Stimulated activated CD4-positive, alpha-beta T cell treated with anti-CD3 and anti-CD28 coated beads, TNF-alpha, amount 100 ng/mL, for 24 hours (primary cell): ENCODE data around the gene DENND1C.

Source experiments
- DNase-seq, 3 experiments: peaks; one replicate each; pipeline ENCODE4 v3.0.0-alpha.2; 2020; ENCODE audit warnings: low read depth in 3 of 3

Gene DENND1C, protein sequence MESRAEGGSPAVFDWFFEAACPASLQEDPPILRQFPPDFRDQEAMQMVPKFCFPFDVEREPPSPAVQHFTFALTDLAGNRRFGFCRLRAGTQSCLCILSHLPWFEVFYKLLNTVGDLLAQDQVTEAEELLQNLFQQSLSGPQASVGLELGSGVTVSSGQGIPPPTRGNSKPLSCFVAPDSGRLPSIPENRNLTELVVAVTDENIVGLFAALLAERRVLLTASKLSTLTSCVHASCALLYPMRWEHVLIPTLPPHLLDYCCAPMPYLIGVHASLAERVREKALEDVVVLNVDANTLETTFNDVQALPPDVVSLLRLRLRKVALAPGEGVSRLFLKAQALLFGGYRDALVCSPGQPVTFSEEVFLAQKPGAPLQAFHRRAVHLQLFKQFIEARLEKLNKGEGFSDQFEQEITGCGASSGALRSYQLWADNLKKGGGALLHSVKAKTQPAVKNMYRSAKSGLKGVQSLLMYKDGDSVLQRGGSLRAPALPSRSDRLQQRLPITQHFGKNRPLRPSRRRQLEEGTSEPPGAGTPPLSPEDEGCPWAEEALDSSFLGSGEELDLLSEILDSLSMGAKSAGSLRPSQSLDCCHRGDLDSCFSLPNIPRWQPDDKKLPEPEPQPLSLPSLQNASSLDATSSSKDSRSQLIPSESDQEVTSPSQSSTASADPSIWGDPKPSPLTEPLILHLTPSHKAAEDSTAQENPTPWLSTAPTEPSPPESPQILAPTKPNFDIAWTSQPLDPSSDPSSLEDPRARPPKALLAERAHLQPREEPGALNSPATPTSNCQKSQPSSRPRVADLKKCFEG

DNA sequence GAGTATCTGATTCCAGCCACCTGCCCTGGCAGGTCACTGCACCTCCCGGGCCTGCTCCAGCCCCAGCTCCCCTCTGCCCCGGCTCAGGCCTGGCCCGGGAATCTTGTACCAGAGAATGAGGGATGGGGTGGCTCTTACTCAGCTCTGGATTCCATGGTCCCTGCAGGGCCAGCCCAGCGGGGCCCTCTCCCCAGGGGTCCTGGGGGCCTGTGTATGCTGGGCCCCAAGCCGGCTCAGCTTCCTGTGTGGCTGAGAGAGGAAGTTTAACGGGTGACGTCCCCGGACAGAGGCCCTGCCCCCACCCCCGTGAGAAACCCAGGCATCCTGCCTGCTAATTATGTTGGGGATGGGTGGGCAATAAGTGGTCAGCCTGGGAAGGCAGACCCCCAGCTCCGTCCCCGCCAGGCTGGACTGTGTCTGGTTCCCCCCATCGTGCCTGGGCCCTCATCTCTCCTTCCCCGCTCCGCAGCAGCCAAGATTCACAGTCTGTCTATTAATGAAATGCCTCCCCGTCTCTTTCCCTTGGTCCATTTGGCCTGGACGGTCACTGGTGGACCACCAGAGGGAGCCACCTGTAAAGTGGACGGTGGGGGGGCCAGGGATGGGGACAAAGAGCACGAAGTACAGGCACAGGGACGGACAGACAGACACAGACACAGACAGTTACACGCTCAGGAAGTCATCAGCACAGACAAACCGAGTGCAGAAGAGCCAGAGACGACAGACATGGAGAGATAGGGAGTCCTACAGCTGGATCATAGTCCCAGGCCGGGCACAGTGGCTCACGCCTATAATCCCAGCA, at the start of gene DENND1C:
Gene DENND1C, minus strand, starts transcription at position 247 of the 802 bp plus-strand sequence. Its CDS starts 92 bp downstream, at position 155.
- DNase-seq: peak in 2 of 3 experiments; percentile 47 to 72

DNA sequence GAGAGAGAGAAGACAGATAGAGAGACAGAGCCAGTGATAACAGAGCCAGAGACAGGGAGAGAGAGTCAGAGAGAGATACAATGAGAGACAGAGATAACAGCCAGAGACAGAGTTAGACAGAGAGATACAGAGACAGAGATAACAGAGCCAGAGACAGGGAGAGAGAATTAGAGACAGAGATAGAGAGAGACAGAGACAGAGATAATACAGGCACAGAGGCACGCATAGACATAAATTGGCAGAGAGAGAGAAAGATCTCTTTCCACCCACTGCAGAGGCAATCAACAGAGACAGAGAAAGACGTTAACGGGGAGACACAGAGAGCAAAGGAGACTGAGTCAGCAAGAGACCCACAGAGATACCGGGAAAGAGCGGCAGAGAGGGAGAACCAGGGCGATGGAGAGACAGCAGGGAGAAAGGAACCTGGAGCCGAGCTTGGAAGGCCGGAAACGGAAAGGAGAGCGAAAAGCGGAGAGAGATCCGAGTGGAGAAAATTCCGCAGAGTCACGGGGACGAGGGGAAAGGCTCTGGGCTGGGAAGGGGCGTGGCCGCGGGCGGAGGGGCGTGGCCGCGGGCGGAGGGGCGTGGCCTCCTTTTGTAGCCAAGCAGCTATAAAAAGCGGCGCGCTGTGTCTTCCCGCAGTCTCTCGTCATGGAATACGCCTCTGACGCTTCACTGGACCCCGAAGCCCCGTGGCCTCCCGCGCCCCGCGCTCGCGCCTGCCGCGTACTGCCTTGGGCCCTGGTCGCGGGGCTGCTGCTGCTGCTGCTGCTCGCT, 49.0 kb upstream of the DENND1C start, which contains the start of gene TNFSF9:
Gene TNFSF9, plus strand, starts transcription at position 641 of the 777 bp plus-strand sequence. Its CDS starts 11 bp downstream, at position 652.
- DNase-seq: peak; percentile 63 to 83 (median 74)

DNA sequence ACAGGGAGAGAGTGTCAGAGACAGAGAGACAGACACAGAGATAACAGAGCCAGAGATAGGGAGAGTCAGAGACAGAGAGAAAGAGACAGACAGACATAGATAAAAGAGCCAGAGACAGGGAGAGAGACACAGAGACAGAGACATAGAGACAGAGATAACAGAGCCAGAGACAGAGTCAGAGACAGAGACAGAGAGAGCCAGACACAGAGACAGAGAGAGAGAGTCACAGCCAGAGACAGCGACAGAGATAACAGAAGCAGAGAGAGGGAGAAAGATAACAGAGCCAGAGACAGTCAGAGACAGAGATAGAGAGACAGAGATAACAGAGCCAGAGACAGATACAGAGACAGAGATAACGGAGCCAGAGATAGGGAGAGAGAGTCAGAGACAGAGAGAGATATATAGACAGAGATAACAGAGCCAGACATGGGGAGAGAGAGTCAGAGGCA, 48.4 kb upstream of the DENND1C start:
- no peak for DNase-seq

DNA sequence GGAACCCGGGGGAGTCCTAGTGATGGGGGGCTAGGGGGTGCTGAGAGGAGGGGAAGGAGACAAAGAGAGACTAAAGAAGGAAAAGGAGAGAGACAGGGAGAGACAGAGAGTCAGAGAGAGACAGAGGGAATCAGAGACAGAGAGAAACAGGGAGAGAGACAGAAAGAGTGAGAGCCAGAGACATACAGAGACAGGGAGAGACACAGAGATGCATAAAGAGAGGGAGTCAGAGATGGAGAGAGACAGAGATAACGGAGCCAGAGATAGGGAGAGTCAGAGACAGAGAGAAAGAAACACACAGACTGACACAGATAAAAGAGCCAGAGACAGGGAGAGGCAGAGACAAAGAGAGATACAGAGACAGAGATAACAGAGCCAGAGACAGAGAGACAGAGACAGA, 47.8 kb upstream of the DENND1C start:
- no peak for DNase-seq

DNA sequence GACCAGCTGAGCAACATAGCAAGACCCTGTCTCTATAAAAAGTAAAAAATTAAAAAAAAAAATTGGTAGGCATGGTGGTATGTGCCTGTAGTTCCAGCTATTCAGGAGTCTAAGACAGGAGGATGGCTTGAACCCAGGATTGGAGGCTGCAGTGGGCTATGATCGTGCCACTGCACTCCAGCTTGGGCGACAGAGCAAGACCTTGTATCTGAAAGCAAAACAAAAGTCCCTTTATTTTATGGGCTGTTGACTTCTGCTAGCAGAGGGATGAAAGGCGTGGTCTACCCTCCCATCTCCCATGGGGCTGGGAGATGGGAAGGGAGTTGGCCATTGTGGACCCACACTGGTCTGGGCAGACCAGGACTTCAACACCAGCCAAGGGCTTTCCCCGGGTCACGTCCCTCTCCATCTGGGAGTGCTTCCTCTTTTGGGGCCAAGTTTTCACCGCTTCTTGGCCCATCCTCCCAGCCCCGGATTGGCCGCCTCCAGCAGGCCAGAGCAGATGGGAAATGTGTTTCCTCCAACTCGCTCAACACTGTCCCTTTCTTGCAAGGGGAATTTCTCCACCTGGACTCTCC, 47.0 kb upstream of the DENND1C start:
- no peak for DNase-seq

DNA sequence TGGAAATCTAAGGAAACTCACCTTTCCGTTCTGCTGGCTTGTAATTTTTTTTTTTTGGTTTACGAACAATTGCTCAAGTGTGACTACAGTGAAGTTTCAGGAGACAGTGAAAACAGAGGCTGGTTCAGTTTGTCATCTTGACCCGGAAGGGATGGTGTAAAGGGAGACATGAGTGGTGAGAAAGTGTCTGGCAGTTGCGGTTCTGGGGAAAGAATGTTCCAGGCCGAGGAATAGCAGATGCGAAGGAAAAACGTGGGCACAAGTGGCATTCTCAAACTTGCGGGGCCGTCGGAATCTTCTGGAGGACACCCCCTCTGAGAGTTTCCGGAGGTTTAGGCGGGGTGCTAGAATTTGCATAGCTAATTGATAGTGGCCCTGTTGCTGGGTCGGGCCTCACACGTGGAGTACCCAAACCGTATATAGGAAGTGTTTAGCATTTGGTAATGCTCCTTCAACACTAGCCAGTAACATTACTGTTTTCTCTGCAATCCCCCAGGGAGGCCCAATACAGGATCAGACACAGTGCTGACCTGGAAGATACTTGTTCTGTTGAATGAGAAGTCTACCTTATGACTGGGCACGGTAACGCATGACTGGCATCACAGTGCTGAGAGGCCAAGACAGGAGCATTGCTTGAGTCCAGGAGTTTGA, 46.4 kb upstream of the DENND1C start:
- DNase-seq: no peak

DNA sequence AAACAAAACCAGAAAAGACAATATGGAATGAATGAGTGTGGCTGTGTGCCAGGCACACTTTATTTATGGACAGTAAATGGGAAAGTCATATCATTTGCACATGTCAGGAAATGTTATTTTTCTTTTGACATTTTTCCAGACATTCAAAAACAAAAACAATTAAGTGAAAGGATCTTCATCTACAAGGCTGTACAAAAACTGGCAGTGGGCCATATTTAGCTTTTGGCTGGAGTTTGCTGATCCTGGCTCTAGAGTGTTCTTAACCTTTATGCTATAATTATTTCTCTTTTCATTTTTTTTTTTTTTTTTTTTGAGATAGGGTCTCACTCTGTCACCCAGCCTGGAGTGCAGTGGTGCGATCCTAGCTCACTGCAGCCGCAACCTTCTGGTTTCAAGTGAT, 42.7 kb upstream of the DENND1C start:
- DNase-seq: no peak

DNA sequence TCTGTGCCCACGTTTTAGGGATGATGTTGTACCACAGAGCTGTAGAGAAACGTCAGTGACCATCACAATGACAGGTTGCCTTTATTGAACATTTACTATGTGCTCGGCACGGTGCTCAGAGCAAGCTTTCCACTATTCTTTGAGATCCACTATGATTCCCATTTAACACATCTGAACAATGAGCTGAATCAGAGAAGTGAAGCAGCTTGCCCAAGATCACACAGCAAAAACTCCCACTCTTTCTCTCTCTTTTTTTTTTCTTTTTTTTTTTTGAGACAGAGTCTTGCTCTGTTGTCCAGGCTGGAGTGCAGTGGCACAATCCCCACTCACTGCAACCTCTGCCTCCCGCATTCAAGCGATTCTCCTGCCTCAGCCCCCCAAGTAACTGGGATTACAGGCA, 41.1 kb upstream of the DENND1C start:
- DNase-seq: no peak

DNA sequence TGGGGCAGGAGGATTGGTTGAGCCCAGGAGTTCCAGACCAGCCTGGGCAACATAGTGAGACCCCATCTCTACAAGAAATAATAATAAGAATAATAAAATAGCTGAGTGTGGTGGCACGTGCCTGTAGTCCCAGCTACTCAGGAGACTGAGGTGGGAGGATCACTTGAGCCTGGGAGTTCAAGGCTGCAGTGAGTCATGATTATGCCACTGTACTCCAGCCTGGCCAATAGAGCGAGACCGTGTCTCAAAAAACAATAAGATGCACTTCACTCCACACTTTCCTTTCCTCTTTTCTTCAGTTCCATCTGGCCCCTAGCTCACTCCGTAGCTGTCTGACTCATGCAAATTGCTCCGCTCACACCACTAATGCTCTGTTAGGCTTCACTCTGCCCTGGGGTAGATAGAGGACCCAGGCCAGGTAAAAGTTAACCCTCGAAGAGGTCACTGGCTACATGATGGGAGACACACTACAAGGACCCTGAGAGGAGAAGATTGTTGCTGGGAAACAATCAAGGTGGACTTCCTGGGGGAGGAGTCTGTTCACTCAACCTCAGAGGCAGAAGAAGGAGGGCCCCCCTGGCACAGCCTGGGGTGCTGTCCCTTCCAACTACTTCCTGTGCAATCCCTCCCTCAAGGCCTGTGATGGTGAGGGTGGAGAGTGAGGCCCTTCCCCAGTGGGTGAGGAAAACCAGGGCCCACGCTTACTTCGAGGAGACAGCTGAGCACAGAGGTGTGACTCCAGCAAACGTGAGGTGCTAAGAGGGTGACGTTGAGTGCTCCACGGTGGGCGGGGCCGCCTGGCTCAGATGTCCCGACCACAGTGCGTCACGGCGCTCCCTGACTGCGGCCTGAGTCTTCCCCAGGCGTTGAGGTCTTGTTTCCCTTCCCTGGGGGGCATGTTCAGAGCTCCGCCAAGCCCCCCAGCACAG, 40.4 kb upstream of the DENND1C start:
- peak in 1 of 3 experiments; percentile 54 for DNase-seq

DNA sequence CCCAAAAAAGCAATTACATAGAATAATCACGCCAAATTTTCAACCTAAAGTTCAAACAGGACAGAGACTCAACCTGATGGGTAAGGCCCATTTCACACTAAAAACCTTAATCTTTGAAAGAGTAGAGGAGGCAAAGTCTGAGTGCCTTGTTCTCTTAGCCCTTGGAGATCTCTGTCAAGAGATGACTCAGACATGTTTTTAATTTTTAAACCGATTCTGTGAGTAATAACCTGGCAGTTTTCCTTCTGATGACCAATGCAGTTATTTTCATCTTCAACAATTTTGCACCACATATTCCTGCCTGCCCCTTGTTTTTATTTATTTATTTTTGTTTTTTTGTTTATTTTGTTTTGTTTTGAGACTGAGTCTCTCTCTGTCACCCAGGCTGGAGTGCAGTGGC, 37.7 kb upstream of the DENND1C start:
- no peak for DNase-seq

DNA sequence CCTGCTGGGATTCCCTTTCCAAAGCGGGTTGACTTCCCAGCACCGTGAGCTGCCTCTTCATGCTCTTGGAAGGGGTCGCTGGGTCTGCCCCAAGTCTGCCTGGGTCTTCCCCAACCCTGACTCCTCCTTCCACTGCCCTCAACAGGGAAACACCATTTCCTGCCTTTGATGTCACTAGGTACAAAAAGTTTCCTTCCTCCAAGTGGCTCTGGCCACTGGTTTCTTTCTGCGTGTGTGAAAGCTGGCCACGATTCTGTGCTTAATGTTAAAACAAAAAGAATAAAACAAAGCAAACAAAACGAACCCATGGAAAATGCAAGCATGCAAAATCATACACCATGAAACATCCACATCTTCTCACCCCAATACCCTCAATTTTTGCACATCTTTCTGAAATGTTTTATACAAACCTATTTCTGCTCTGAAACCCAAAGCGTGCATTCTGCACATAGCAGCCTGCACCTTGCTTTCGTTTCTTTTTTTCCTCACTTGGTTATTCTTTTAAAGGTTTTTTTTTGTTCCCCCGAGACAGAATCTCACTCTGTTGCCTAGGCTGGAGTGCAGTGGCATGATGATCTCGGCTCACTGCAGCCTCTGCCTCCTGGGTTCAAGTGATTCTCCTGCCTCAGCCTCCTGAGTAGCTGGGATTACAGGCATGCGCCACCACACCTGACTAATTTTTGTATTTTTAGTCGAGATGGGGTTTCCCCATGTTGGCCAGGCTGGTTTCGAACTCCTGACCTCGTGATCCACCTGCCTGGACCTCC, 36.7 kb upstream of the DENND1C start:
- DNase-seq: peak in 1 of 3 experiments; percentile 24

DNA sequence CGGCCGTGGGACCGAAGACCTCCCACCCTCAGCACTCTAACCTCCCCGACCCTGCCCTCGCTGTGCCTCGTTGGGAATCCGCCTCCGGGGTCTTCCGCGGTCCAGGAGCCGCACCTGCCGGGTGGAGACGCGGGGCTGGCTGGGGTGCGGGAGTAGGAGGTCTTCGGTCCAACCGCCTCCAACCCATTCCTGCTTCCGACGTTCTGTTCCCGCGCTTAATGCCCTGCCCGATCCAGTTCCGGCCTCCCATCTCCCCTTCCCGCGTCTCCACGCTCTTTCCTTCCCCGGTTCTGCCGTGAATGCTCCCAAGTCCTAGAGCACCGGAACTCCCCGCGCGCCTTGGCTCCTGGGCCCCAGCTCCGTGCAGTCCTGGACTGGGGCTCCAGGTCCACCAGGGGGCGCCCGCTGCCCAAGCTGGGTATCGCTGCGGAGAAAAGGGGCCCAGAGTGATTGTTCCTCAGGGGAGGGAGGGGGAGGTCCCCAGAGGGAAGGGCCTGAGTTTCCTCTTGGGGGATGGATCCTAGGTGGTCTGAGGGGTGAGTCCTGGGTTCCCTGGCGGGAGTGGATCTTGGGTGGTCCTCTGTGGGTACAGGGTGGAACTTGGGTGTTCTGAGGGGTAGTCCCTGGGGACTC, 35.2 kb upstream of the DENND1C start:
- peak; percentile 82 to 93 (median 85) for DNase-seq

DNA sequence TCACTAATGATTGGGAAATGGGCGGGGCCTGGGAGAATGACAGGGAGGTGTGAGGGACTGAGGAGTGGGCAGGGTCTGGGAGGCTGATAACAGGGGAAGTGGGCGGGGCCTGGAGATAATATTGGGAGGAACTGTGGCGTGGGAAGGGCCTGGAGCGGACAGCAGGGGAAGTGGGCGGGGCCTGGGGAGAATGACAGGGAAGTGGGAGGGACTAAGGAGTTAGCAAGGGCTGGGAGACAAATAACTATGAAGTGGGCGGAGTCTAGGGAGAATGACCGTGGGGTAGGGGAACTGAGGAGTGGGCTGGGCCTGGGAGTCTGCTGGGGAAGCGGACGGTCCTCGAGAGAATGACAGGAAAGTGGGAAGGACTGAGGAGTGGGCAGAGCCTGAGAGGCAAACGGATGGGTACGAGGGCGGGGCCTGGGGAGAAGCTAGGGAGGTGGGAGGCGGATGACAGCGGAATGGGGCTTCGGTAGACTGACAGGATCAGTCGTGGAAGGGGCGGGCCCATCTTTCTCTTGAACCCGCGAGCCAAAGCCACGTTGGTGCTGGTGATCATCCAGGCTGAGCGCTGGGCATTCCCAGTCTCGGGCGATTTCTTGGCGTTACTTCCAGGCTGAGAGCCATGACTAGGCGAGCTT, 34.6 kb upstream of the DENND1C start:
- DNase-seq: peak in 2 of 3 experiments; percentile 46 to 84

DNA sequence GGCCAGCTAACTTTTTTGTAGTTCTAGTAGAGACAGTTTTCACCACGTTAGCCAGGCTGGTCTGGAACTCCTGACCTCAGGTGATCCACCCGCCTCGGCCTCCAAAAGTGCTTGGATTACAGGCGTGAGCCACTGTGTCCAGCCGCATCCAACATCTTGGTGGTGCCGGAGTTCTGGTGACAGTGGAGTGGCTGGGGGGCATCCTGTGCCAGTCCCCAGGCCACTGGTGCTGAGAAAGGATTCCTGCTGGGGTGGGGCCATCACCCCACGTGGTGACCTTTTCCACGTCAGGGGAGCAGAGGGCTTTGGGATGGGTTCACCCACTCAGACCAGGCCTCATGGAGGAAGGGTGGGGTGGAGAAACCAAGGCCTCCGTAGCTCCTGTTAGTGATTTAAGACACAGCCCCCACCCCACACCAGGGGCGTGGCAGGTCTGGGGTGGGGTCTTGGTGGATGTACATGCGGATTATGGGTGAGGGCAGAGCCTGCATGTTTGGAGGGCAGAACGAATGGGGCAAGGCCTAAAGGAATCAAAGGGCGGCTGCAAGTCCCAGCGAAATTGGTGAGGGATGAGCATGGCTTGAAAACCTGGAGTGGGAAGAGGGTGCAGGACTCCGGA, 33.4 kb upstream of the DENND1C start:
- DNase-seq: no peak

DNA sequence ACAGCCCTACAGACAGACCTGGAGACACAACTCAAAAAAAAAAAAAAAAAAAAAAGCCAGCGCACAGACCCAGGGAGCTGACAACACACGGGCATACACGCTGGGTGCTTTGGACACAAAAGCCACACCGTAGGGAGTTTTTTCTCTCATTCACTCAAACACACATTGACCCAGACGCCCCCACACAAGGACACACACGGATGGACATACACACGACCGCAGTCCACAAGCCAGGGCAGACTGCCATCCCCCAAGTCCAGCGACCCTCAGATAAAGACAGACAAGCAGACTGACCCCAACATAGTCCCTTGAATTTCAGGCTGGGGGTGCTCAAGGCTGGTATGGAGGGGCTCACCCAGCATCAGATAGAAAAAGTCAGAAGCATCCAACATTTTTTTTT, 32.5 kb upstream of the DENND1C start:
- no peak for DNase-seq

DNA sequence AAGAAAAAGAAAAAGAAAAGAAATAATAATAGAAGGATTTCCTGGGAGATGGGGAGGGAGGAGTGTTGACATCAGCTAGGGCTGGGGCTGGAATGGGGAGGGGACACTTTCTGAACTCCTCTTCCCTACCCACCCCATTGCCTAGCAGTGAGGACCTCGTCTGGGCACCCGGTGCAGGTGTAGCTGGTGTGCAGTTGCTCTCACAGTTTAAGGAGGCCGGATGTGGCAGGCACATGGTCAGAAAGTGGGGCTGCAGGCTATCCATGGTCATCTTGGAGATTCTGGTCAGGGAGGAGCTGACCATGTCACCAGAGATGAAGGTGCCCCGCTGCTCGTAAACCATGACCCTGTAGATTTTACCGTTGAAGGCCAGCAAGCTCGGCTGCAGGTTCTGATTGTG, 29.0 kb upstream of the DENND1C start:
- DNase-seq: no peak
